ENCODE data around the gene ANKMY2. TPM values are rescaled to one million over a fixed set of nuclear protein-coding genes. Genes with fewer than 3 reads are reported as not detected.
"Not testable (repeated sequence)": the region's sequence is repeated elsewhere in the genome, so short reads cannot be mapped to it uniquely, and the experiment has no call there.

The ANKMY2 gene
- total RNA-seq, 2 donors from 2014 or later = 10.0 to 10.2 TPM

DNA sequence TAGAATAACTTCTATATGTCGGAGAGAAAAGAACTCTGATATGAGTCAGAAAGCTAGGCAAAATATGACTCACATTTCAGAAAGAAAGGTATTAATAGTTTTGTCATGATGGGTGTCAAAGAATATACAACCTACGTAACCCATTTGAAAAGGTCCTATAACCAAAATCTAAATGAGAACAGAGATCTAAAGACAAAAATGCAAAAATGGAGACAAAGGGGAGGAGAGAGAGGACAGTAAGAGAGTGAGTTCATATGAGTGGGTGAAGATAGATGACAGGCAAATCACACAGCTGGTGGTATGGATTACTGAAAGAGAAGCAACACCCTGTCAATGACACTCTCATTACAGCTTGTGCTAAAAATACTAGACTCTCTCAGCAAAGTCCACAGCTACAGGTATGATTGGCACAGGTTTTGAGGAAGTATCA, 25.6 kb downstream of the ANKMY2 start:
- peak overlapping the region; percentile 66 for H3K27ac Mint-ChIP-seq
- H3K4me3 Mint-ChIP-seq = peak overlapping the region; percentile 10
- H3K36me3 Mint-ChIP-seq (ENCODE audit: low read depth) = peaks cover 63% of the 10 kb centered on the region

DNA sequence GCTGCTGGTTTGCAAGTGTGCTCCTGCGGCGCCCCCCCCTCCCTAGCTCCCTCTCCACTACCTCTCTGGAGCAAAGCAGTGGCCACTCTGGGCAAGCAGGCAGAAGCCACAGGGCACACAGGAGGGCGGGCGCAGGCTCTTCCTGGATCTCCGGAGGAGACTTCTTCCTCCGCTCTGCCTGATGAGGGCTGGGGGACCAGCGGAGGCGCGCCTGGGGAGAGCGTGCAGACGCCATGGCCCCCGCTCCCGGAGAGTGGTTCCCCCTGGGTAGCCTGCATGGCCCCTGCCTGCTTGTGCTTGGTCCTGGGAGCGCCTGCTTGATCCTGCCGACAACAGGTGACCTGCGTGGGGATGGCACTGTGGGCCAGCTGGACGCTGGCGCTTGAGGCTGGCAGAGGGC, 29.0 kb downstream of the ANKMY2 start:
- no peaks in the 10 kb centered on the region for H3K27me3 Mint-ChIP-seq
- no peak overlapping the region for H3K27ac Mint-ChIP-seq
- peaks cover 13% of the 10 kb centered on the region for H3K4me1 Mint-ChIP-seq
- no peaks in the 10 kb centered on the region for H3K9me3 Mint-ChIP-seq
- no peak overlapping the region for H3K4me3 Mint-ChIP-seq
- H3K36me3 Mint-ChIP-seq (ENCODE audit: low read depth) = peaks cover 46% of the 10 kb centered on the region
- no peak for ATAC-seq (replicated peaks)

More for the DNA sequence above, 25.6 kb downstream of the ANKMY2 start:
- H3K9me3 Mint-ChIP-seq = no peaks in the 10 kb centered on the region
- H3K27me3 Mint-ChIP-seq = no peaks in the 10 kb centered on the region
- ATAC-seq (replicated peaks) = peak; percentile 98
- H3K4me1 Mint-ChIP-seq = peaks cover 8% of the 10 kb centered on the region

DNA sequence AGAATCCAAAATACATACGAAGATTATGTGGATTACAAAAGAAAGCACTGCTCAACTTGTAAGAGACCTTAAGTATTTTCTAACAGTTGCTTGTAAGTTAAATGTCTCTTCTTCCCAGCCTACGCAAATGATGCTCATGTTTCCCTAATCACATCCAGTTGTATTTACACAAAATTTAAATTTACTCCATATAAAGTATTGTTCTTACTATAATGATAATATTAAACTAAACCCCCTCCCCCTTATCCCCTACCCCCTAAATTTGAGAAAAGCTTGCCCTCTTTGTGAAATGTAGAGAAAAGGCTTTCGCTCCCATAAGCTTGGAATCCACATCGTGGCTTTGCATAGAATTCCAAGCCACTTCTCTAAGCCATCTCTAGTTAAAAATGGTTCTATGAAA, 29.4 kb downstream of the ANKMY2 start:
- Mint-ChIP-seq H3K9me3 (no peaks in the 10 kb centered on the region), H3K36me3 (ENCODE audit: low read depth) (peaks cover 48% of the 10 kb centered on the region), H3K4me1 (peaks cover 13% of the 10 kb centered on the region), H3K27ac (no peak overlapping the region), H3K4me3 (no peak overlapping the region), H3K27me3 (no peaks in the 10 kb centered on the region)
- no peak for ATAC-seq (replicated peaks)

DNA sequence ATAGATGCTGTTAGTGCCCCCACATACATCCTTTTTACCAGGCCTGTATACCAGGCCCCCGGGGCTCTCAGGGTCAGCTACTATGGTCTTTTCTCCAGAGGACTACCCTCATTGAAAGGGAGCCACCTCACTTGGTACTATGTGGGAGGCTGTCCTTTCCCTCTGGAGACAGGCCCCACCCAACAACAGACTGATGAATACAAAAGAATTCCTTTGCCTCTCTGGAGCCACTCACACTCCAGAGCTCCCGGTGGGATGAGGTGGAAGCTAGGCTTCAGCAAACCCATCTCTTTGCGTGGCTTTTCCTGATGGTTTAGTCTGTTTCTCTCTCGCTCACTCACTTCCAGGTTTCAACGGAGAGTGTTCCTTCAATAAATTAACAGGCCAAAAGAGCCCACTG, 30.3 kb downstream of the ANKMY2 start:
- no peak for ATAC-seq (replicated peaks)
- Mint-ChIP-seq H3K4me1 (peaks cover 10% of the 10 kb centered on the region), H3K9me3 (no peaks in the 10 kb centered on the region), H3K27me3 (no peaks in the 10 kb centered on the region), H3K36me3 (ENCODE audit: low read depth) (peaks cover 54% of the 10 kb centered on the region), H3K27ac (no peak overlapping the region), H3K4me3 (no peak overlapping the region)

DNA sequence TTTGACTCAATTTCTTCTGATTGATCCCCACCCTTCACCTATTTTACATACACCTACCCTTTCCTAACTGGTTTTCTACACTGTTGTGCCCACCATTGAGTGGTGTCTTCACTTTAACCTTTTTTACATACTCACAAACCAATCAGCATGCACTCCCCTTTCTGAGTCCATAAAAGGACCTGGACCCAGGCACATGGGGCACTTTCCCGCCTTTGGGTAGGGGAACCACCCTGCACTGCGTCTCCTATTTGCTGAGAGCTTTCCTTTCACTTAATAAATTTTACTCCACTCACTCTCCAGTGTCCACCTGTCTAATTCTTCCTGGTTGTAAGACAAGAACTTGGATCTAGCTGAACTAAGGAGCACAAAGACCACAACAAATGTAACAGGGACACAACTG, 33.8 kb downstream of the ANKMY2 start:
- peaks cover 5% of the 10 kb centered on the region for H3K4me1 Mint-ChIP-seq
- H3K9me3 Mint-ChIP-seq = no peaks in the 10 kb centered on the region
- no peaks in the 10 kb centered on the region for H3K27me3 Mint-ChIP-seq
- no peak overlapping the region for H3K4me3 Mint-ChIP-seq
- H3K36me3 Mint-ChIP-seq (ENCODE audit: low read depth) = peaks cover 55% of the 10 kb centered on the region
- H3K27ac Mint-ChIP-seq = peak overlapping the region; percentile 10
- ATAC-seq (replicated peaks) = no peak

DNA sequence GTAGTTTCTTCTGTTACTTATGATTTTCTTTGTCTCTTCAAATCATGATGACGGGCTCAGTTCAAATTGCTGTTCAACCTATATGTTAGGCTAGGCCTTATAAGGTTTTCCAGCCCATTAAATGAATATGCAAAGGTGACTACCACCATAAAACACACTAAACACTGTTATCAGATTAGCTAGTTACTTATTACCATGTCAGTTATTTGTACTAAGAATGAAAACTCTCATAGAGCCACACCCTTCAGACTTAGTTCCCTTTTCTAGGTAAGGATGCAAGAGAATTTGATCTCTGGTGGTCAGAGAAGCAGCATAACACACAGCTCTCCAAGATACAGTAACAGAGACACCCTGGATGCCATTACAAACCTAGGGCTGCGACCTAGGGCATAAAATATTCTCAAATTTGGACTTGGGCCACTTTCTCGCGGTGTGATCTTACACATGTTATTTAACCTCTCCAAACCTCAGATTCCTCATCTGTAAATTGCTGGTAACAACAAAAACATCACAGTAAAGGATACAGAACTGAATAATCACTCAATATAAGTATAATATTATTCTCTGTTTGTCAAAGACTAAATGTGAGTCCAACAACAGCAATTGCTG, 35.6 kb downstream of the ANKMY2 start:
- H3K36me3 Mint-ChIP-seq (ENCODE audit: low read depth) = peaks cover 54% of the 10 kb centered on the region
- no peak overlapping the region for H3K27ac Mint-ChIP-seq
- H3K27me3 Mint-ChIP-seq = no peaks in the 10 kb centered on the region
- H3K4me3 Mint-ChIP-seq = no peak overlapping the region
- no peaks in the 10 kb centered on the region for H3K9me3 Mint-ChIP-seq
- peaks cover 5% of the 10 kb centered on the region for H3K4me1 Mint-ChIP-seq
- no peak for ATAC-seq (replicated peaks)

DNA sequence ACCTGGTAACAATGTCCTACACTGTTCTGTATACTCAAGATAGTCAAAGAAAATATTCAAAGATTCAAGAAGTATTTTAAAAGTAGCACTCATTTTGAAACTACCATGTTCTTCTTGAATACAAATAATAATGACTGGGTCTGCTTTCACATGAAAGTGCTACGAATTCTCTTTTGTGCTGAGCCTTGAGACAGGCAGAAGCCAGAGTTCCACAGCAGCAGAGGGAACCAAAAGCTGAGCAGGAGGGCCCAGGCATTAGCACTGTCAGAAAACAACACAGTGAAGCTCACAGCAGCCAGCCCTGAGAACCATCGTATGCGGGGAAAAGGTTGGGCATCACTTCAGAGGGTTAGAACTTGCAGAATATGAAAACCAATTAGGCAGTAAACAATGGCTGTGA, 38.9 kb downstream of the ANKMY2 start:
- no peak for ATAC-seq (replicated peaks)

DNA sequence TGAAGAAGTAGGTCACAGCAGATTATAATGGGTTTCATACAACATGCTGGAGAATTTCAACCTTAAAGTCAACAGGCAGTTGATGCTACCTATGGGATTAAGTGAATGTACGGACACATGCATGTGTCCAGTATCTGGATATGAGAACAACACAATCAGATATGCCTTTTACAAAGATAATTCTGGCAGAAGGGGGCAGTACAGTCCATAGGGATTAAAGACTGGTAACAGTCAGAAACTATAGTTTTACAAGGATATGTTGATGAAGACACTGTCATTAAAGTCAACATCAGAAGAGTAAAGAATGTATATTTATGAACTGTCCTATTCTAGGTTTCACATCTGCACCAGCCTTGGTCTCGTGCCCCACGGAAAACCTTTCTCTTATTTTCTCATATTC, 41.5 kb downstream of the ANKMY2 start:
- ATAC-seq (replicated peaks) = no peak
- H3K27me3 Mint-ChIP-seq = no peaks in the 10 kb centered on the region
- H3K36me3 Mint-ChIP-seq (ENCODE audit: low read depth) = peaks cover 75% of the 10 kb centered on the region
- H3K4me3 Mint-ChIP-seq = no peak overlapping the region
- no peaks in the 10 kb centered on the region for H3K4me1 Mint-ChIP-seq
- no peaks in the 10 kb centered on the region for H3K9me3 Mint-ChIP-seq
- H3K27ac Mint-ChIP-seq = no peak overlapping the region

More for the DNA sequence above, 38.9 kb downstream of the ANKMY2 start:
- H3K4me3 Mint-ChIP-seq = no peak overlapping the region
- no peaks in the 10 kb centered on the region for H3K27me3 Mint-ChIP-seq
- H3K36me3 Mint-ChIP-seq (ENCODE audit: low read depth) = peaks cover 69% of the 10 kb centered on the region
- H3K27ac Mint-ChIP-seq = no peak overlapping the region
- peaks cover 1% of the 10 kb centered on the region for H3K4me1 Mint-ChIP-seq
- H3K9me3 Mint-ChIP-seq = no peaks in the 10 kb centered on the region

DNA sequence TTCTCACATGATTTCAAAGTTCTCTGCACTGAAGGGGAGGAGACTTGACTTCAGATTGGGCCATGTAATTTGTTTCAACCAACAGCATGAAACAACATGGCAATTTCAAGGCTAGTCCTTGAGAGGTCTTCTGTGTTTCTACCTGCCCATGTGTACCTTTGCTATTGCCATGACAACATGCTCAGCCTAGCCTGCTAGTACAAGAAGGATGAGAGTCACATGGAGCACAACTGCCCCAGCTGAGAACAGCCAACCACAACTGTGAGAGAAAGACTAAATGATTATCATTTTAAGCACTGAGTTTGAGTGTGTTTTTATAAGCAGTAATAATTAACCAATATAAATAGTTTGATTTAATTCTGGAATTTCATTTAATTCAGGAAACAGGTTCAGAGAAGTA, 41.9 kb downstream of the ANKMY2 start:
- Mint-ChIP-seq H3K9me3 (no peaks in the 10 kb centered on the region), H3K4me3 (no peak overlapping the region), H3K27ac (no peak overlapping the region), H3K4me1 (no peaks in the 10 kb centered on the region), H3K36me3 (ENCODE audit: low read depth) (peaks cover 76% of the 10 kb centered on the region), H3K27me3 (no peaks in the 10 kb centered on the region)
- no peak for ATAC-seq (replicated peaks)

DNA sequence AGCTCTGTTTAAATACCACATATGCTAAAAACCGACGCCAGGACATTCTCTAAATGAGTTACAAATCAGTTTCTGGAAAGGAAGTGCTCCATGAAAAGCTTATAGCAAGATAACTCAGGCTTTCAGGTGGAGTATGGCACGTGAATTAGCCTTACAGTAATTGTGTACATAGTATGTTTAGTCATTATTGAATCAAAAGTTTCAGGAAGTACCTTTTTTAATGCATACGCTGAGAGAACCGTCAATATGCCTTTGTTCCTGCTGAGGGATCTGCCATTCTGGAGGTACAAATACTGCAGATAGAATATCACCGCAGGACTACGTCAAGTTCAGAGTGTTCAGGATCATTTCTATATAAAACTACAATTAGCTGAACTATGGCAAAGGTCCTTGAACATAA, 45.7 kb downstream of the ANKMY2 start:
- Mint-ChIP-seq H3K36me3 (ENCODE audit: low read depth) (peaks cover 61% of the 10 kb centered on the region), H3K4me1 (no peaks in the 10 kb centered on the region), H3K27me3 (no peaks in the 10 kb centered on the region), H3K9me3 (no peaks in the 10 kb centered on the region), H3K27ac (no peak overlapping the region), H3K4me3 (no peak overlapping the region)
- no peak for ATAC-seq (replicated peaks)

DNA sequence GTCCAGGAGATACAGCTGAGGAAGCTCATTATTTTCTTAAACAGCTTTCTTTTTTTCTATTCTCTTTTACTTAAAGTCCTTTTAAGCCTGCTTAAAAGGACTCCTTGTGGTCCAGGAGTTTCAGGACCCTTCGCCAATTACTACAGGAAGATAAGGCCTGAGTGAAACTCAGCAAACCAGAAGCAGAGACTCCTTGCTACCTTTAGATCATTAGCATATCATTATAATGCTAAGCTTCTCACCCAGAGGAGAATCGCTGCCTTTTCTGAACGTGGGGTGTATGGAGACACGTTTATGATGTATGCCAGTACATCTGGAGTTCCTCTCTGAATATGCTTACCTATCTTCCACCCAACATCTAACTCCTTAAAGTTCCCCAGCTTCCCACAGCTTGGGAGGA, 47.5 kb downstream of the ANKMY2 start:
- Mint-ChIP-seq H3K27ac (no peak overlapping the region), H3K4me1 (no peaks in the 10 kb centered on the region), H3K4me3 (no peak overlapping the region), H3K36me3 (ENCODE audit: low read depth) (peaks cover 47% of the 10 kb centered on the region), H3K9me3 (no peaks in the 10 kb centered on the region), H3K27me3 (no peaks in the 10 kb centered on the region)
- no peak for ATAC-seq (replicated peaks)

DNA sequence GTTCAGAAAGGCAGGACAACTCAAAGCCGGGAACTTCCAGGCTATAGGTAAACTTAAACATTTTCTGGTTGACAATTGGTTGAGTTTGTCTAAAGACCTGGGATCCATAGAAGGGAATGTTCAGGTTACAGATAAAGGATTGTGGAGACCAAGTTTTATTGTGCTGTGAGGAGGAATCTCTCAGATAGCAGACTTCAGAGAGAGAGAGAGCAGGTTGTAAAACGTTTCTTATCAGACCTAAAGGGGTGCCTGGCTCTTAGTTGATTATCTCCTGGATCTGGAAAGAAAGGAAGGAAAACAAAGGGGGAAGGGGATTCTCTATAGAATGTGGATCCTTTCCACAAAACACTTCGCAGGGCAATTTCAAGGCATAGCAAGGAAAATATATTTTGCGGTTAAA, 50.0 kb downstream of the ANKMY2 start:
- peaks cover 23% of the 10 kb centered on the region for H3K36me3 Mint-ChIP-seq (ENCODE audit: low read depth)
- ATAC-seq (replicated peaks); H3K27me3 Mint-ChIP-seq: not testable (repeated sequence)

DNA sequence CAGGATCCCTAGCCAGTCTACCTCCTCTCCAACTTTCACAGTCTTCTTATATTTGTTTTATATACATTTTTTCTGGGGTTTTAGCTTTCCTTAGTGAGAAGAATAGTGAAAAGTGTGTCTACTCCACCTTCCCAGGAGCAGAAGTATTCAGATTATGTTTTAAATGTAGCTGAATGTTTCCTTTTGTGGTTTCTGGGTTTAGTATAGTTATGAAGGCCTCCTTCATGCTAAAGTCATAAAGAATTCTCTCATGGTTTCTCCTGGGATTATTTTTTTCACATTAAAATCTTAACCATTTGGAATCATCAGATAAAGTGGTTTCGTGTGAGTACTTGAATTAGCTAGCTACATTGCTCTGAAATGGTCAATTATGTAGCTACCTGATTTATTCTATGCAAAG, 50.9 kb downstream of the ANKMY2 start:
- Mint-ChIP-seq H3K36me3 (ENCODE audit: low read depth) (peaks cover 14% of the 10 kb centered on the region), H3K4me1 (no peaks in the 10 kb centered on the region), H3K9me3 (no peaks in the 10 kb centered on the region), H3K27ac (no peak overlapping the region), H3K4me3 (no peak overlapping the region), H3K27me3 (no peaks in the 10 kb centered on the region)
- ATAC-seq (replicated peaks) = no peak

More for the DNA sequence above, 50.0 kb downstream of the ANKMY2 start:
- not testable (repeated sequence) for H3K4me3 Mint-ChIP-seq, H3K9me3 Mint-ChIP-seq, H3K27ac Mint-ChIP-seq, H3K4me1 Mint-ChIP-seq

DNA sequence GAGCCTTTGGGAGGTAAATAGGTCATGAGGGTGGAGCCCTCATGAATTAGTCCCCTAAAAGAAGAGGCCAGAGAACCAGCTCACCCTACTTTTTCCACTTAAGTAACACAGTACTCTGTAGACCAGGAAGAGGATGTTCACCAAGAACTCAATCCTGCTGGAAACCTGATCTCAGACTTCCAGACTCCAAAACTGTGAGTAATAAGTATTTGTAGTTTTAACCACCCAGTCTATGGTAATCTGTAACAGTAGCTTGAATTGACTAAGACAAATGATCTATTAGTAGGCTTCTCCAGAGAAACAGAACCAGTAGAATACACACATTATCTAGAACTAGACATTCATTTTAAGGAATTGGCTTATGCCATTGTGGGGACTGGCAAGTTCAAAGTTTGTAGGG, 51.5 kb downstream of the ANKMY2 start:
- ATAC-seq (replicated peaks) = no peak
- Mint-ChIP-seq H3K9me3 (no peaks in the 10 kb centered on the region), H3K4me1 (no peaks in the 10 kb centered on the region), H3K27me3 (no peaks in the 10 kb centered on the region), H3K27ac (no peak overlapping the region), H3K36me3 (ENCODE audit: low read depth) (peaks cover 9% of the 10 kb centered on the region), H3K4me3 (no peak overlapping the region)

DNA sequence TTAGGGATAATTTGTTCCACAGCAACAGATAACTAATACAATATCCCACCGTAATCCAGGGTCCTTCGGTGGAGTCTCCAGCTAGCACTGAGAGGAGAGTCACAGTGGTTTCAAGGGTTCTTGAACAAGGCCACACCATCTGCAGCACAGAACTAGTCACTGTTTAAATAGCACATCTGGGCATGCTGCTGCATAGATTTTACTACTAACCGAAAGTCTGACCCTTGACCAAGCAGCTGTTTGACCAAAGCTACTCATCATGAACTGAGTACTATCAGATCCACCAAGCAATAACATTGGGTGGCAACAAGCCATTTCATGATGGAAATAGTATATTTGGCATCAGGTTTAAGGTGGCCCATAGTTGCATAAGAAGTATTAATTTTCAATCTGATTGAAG, 53.2 kb downstream of the ANKMY2 start:
- no peak for ATAC-seq (replicated peaks)
- H3K4me1 Mint-ChIP-seq = no peaks in the 10 kb centered on the region
- no peaks in the 10 kb centered on the region for H3K36me3 Mint-ChIP-seq (ENCODE audit: low read depth)
- H3K9me3 Mint-ChIP-seq = no peaks in the 10 kb centered on the region
- no peak overlapping the region for H3K4me3 Mint-ChIP-seq
- H3K27ac Mint-ChIP-seq = no peak overlapping the region
- no peaks in the 10 kb centered on the region for H3K27me3 Mint-ChIP-seq

DNA sequence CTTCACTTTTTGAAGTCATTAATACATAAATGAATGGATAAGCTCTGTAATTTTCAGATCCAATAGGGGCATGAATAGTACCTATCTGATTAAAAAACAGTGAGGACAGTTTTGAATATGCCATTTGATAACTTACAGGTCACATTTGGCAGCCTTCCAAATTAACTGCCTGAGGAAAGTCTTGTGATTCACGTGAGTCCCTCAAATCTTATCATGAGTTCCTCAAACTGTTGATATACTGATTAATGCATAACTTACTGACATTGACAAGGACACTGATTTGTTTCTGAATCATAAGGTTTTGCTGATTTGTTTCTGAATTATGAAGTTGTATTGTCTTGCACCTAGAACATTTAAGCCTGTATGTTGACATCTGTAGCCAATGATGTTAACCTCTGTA, 55.1 kb downstream of the ANKMY2 start:
- ATAC-seq (replicated peaks) = no peak
- Mint-ChIP-seq H3K36me3 (ENCODE audit: low read depth) (no peaks in the 10 kb centered on the region), H3K4me1 (no peaks in the 10 kb centered on the region), H3K27me3 (no peaks in the 10 kb centered on the region), H3K27ac (no peak overlapping the region), H3K9me3 (no peaks in the 10 kb centered on the region), H3K4me3 (no peak overlapping the region)
